CD4-positive, alpha-beta T cell (primary cell): ENCODE data around the gene BCAR1. TPM values are rescaled to one million over a fixed set of nuclear protein-coding genes. Genes with fewer than 3 reads are reported as not detected.

Experiments
- ATAC-seq: fragments of 200-7000 bp; cut with Tn5 transposase; one replicate; pipeline ENCODE4 v1.10.0; 2022; ENCODE audit warnings: mild to moderate bottlenecking; ENCODE audit not compliant: poor library complexity
- CTCF ChIA-PET: fragments of 350-600 bp; sonication (Branson Sonifier 250); formaldehyde crosslinking; loops from one replicate; lab custom pipeline; 2021; ENCODE audit warnings: antibody characterized with exemption, inconsistent platforms; lab: Charles Lee
- POLR2A ChIA-PET: fragments of 350-600 bp; sonication (Branson Sonifier 250); formaldehyde crosslinking; loops from one replicate; lab custom pipeline; 2021; ENCODE audit warnings: antibody characterized with exemption, inconsistent platforms; lab: Charles Lee
- DNase-seq, 14 experiments: peaks; one replicate each; pipeline ENCODE4 v3.0.0-alpha.2; 2013 to 2020; ENCODE audit warnings: mixed read lengths in 2 of 14
- H3K27ac ChIP-seq, 2 donors: one replicate each; pipeline versions ENCODE4 v1.5.1 to v1.7.0; 2013; ENCODE audit warnings: low read length in 2 of 2, low read depth in 1 of 2, mild to moderate bottlenecking in 1 of 2
- H3K27me3 ChIP-seq, 2 experiments: 1 replicate in 1 of 2; 2 replicates in 1 of 2; pipeline versions ENCODE4 v1.6.1 to v1.7.0; 2013; ENCODE audit warnings: low read length in 2 of 2, control low read depth in 1 of 2, mild to moderate bottlenecking in 1 of 2, moderate library complexity in 1 of 2; ENCODE audit not compliant: insufficient read depth in 2 of 2, control insufficient read depth in 1 of 2
- H3K36me3 ChIP-seq: one replicate; pipeline ENCODE4 v1.6.1; 2013; ENCODE audit warnings: low read length, control low read depth; ENCODE audit not compliant: insufficient read depth
- H3K4me1 ChIP-seq: one replicate; pipeline ENCODE4 v1.6.1; 2013; ENCODE audit warnings: low read length, control low read depth; ENCODE audit not compliant: insufficient read depth
- H3K4me3 ChIP-seq: one replicate; pipeline ENCODE4 v1.5.1; 2013; ENCODE audit warnings: mild to moderate bottlenecking, low read length, moderate library complexity
- H3K9me3 ChIP-seq, 2 experiments: 1 replicate in 1 of 2; 2 replicates in 1 of 2; pipeline versions ENCODE4 v1.6.1 to v1.7.0; 2013; ENCODE audit warnings: low read length in 2 of 2, mild to moderate bottlenecking in 2 of 2, control low read depth in 1 of 2, moderate library complexity in 1 of 2; ENCODE audit not compliant: control insufficient read depth in 1 of 2, insufficient read depth in 1 of 2
- H3K27ac Mint-ChIP-seq: one replicate; pipeline ENCODE4 v1.8.0; 2020; ENCODE audit warnings: mixed read lengths
- H3K27me3 Mint-ChIP-seq: one replicate; pipeline ENCODE4 v1.8.0; 2021; ENCODE audit warnings: mixed read lengths
- H3K36me3 Mint-ChIP-seq: one replicate; pipeline ENCODE4 v1.8.0; 2021; ENCODE audit warnings: low read depth, mixed read lengths
- H3K4me1 Mint-ChIP-seq: one replicate; pipeline ENCODE4 v1.8.0; 2021; ENCODE audit warnings: low read depth, mixed read lengths
- H3K4me3 Mint-ChIP-seq: one replicate; pipeline ENCODE4 v1.8.0; 2020; ENCODE audit warnings: mild to moderate bottlenecking, mixed read lengths
- H3K9me3 Mint-ChIP-seq: one replicate; pipeline ENCODE4 v1.8.0; 2020; ENCODE audit warnings: mixed read lengths
- intact Hi-C, 2 experiments: fragments of 100-400 bp; cut with DNase I in 1 of 2; cut with micrococcal nuclease in 1 of 2; formaldehyde crosslinking; loops; one replicate each; pipeline versions ENCODE4 v1.15.1 to v1.9.0; 2023 to 2025; cut with DNase I, micrococcal nuclease
- total RNA-seq, 174 experiments: library from RNA in 2 of 174; stranded (reverse) in 2 of 174; gene quantifications; one replicate each; pipeline ENCODE4 v1.2.3 and lab custom pipeline; 2021 to 2026
- TF ChIP-seq, protein P1 (sequence below): fragments of 200-600 bp; IDR thresholded peaks from one replicate; pipeline ENCODE4 v1.8.0; 2022; ENCODE audit warnings: antibody characterized with exemption, mild to moderate bottlenecking

The BCAR1 gene
- total RNA-seq, 2 experiments from 2014 or later: 0.08 to 0.17 TPM

GRCh38 chr16:75257886-75258806 is 6.7 kb upstream of the BCAR1 start:
- no peaks in the 10 kb centered on the region for H3K9me3 Mint-ChIP-seq
- DNase-seq: no peak
- no peak for ATAC-seq
- peaks cover 0 to 11% of the 10 kb centered on the region in 2 experiments for H3K9me3 ChIP-seq
- TF ChIP-seq, protein P1, sequence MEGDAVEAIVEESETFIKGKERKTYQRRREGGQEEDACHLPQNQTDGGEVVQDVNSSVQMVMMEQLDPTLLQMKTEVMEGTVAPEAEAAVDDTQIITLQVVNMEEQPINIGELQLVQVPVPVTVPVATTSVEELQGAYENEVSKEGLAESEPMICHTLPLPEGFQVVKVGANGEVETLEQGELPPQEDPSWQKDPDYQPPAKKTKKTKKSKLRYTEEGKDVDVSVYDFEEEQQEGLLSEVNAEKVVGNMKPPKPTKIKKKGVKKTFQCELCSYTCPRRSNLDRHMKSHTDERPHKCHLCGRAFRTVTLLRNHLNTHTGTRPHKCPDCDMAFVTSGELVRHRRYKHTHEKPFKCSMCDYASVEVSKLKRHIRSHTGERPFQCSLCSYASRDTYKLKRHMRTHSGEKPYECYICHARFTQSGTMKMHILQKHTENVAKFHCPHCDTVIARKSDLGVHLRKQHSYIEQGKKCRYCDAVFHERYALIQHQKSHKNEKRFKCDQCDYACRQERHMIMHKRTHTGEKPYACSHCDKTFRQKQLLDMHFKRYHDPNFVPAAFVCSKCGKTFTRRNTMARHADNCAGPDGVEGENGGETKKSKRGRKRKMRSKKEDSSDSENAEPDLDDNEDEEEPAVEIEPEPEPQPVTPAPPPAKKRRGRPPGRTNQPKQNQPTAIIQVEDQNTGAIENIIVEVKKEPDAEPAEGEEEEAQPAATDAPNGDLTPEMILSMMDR: no peak
- ChIA-PET CTCF (no interaction called here), POLR2A (no interaction called here)
- H3K4me1 ChIP-seq: no peaks in the 10 kb centered on the region
- H3K4me1 Mint-ChIP-seq: no peaks in the 10 kb centered on the region
- H3K27ac ChIP-seq: no peak overlapping the region
- H3K27me3 ChIP-seq: peaks cover 32 to 39% of the 10 kb centered on the region in 2 experiments
- peak overlapping the region; percentile 30 for H3K4me3 Mint-ChIP-seq
- intact Hi-C loops: no loop called here
- no peaks in the 10 kb centered on the region for H3K36me3 Mint-ChIP-seq
- H3K4me3 ChIP-seq: no peak overlapping the region
- H3K27ac Mint-ChIP-seq: no peak overlapping the region
- H3K36me3 ChIP-seq: no peaks in the 10 kb centered on the region
- H3K27me3 Mint-ChIP-seq: peaks cover 43% of the 10 kb centered on the region

DNA sequence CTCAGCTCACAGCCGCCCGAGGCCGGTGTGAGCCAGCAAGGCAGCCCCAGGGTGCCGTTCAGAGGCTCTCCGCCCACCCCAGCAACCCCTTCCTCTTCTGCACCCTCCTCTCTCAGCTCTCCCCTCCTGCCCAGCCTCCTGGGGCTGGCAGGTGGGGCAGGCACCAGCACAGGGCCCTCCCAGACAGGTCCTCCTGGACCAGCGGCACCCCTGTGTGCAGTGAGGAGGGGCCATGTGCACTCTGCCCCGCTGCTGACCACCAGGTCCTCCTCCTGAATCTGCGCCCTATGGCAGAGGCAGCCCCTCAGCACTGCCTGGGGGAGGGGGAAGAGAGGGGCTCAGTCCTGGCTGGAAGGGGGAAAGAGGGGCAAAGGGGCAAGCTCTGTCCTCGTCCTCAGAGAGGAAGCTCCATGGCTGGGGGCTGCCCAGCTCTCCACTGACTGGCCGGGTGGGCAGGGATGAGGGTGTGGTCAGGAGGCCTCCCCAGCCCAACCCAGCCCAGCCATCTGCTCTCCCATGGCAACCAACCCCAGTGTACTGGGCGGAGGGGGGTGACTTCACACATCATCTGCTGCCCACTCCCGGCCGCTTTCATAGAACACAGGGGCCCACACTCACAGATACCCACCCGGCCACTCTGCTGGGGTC is 5.4 kb upstream of the BCAR1 start:
- peaks cover 45 to 48% of the 10 kb centered on the region in 2 experiments for H3K27me3 ChIP-seq

GRCh38 chr16:75256059-75256571 is 4.7 kb upstream of the BCAR1 start:
- Histone ChIP-seq H3K27me3 (peaks cover 46 to 51% of the 10 kb centered on the region in 2 experiments), H3K27ac (no peak overlapping the region), H3K36me3 (no peaks in the 10 kb centered on the region), H3K4me1 (peaks cover 6% of the 10 kb centered on the region), H3K4me3 (no peak overlapping the region), H3K9me3 (peaks cover 0 to 19% of the 10 kb centered on the region in 2 experiments)
- CTCF ChIA-PET: interaction anchor here (1.1 kb wide), 1 partner anchor 22 kb away, joined by 3 read pairs; no protein-coding TSS in a partner anchor
- intact Hi-C loops: no loop called here
- no peak overlapping the region for H3K4me3 Mint-ChIP-seq
- POLR2A ChIA-PET: no interaction called here
- H3K27ac Mint-ChIP-seq: no peak overlapping the region
- ATAC-seq (no peak), DNase-seq (no peak)
- no peaks in the 10 kb centered on the region for H3K36me3 Mint-ChIP-seq
- H3K4me1 Mint-ChIP-seq: peaks cover 5% of the 10 kb centered on the region
- H3K27me3 Mint-ChIP-seq: peaks cover 42% of the 10 kb centered on the region
- TF ChIP-seq, protein P1: no peak
- no peaks in the 10 kb centered on the region for H3K9me3 Mint-ChIP-seq

More for the DNA sequence above, 5.4 kb upstream of the BCAR1 start:
- no peaks in the 10 kb centered on the region for H3K36me3 Mint-ChIP-seq
- H3K27ac ChIP-seq: no peak overlapping the region
- no peak overlapping the region for H3K4me3 ChIP-seq
- POLR2A ChIA-PET: no interaction called here
- peaks cover 43% of the 10 kb centered on the region for H3K27me3 Mint-ChIP-seq
- DNase-seq (no peak), ATAC-seq (no peak)
- H3K4me3 Mint-ChIP-seq: no peak overlapping the region
- H3K4me1 ChIP-seq: peaks cover 3% of the 10 kb centered on the region
- H3K27ac Mint-ChIP-seq: no peak overlapping the region
- intact Hi-C loops: no loop called here
- peaks cover 0 to 19% of the 10 kb centered on the region in 2 experiments for H3K9me3 ChIP-seq
- TF ChIP-seq, protein P1: no peak
- H3K9me3 Mint-ChIP-seq: no peaks in the 10 kb centered on the region
- H3K4me1 Mint-ChIP-seq: peaks cover 4% of the 10 kb centered on the region
- CTCF ChIA-PET: no interaction called here
- H3K36me3 ChIP-seq: no peaks in the 10 kb centered on the region
